ENCODE results near the gene TSHZ2. TPM values are rescaled to one million over a fixed set of nuclear protein-coding genes. Genes with fewer than 3 reads are reported as not detected.

Gene TSHZ2
- total and polyA plus RNA-seq, 9 of the 15 experiments (the other 6 are each of a cell fraction or from before 2014, with no cell fraction given) = 0.03 to 0.20 (median 0.05) TPM; not detected in 4

GRCh38 chr20:53001498-53002301 is 29.5 kb downstream of the TSHZ2 start:
- Histone ChIP-seq H3K9ac (ENCODE audit: insufficient read depth in 1 of 2, low read depth in 2 of 2, low read length in 2 of 2) (no peak overlapping the region), H4K20me1 (replicated peaks; ENCODE audit: control insufficient read depth, insufficient read depth, low read length) (no peaks in the 10 kb centered on the region), H3K4me2 (ENCODE audit: insufficient read depth, low read length) (no peak overlapping the region), H3K9me3 (replicated peaks; ENCODE audit: control insufficient read depth, insufficient read depth, low read depth, low read length) (no peaks in the 10 kb centered on the region), H3K27ac (ENCODE audit: extremely low read depth, low read depth, low read length) (no peak overlapping the region), H3K9me1 (ENCODE audit: control insufficient read depth, insufficient read depth, low read length) (no peaks in the 10 kb centered on the region), H3K27me3 (ENCODE audit: control insufficient read depth in 2 of 2, insufficient read depth in 2 of 2, low read length in 2 of 2) (no peaks in the 10 kb centered on the region), H3K4me3 (no peak overlapping the region), H3K36me3 (ENCODE audit: control insufficient read depth, insufficient read depth, low read length) (no peaks in the 10 kb centered on the region), H3K4me1 (replicated peaks in 1 of 2; ENCODE audit: control insufficient read depth in 2 of 2, insufficient read depth in 2 of 2, low read length in 2 of 2) (no peaks in the 10 kb centered on the region), H3K79me2 (ENCODE audit: control insufficient read depth, insufficient read depth, low read length) (no peaks in the 10 kb centered on the region), H2AFZ (ENCODE audit: low read depth, low read length) (0 out of 2 replicates have a peak overlapping the region, but pooled peaks have one; percentile 8)
- WGBS (ENCODE audit: insufficient coverage, low coverage, missing lambda C conversion rate) = 1% methylated on average over 9 of the region's 9 CpGs
- POLR2A ChIA-PET = interaction anchor here (0.8 kb wide), 1 partner anchor 37 kb away, joined by 3 read pairs; no protein-coding TSS in a partner anchor
- DNase-seq (ENCODE audit: extremely low read depth in 1 of 4, low spot score in 3 of 4) (no peak), ATAC-seq (no peak), FAIRE-seq (no peak)
- intact Hi-C loops (cut with micrococcal nuclease) (no loop called here), in situ Hi-C loops (cut with MboI) (no loop called here)
- no TSS peak for BruUV-seq (replicated peaks)
- TF ChIP-seq ADNP (tag; IDR thresholded peaks at IDR 0.05) (no peak), ZNF668 (CRISPR knock-in tag; IDR thresholded peaks at IDR 0.05) (no peak), CHD1 (IDR thresholded peaks at IDR 0.05; ENCODE audit: low read length) (no peak), BHLHE40 (IDR thresholded peaks at IDR 0.05; ENCODE audit: low read length) (no peak)
- CTCF ChIA-PET (ENCODE audit: low intra/inter-chr PET ratio) = no interaction called here

GRCh38 chr20:53002786-53003185 is 30.6 kb downstream of the TSHZ2 start:
- BruUV-seq (replicated peaks) = no TSS peak
- ChIA-PET CTCF (ENCODE audit: low intra/inter-chr PET ratio) (no interaction called here), POLR2A (interaction anchor here (0.7 kb wide), 1 partner anchor 1383 kb away, joined by 4 read pairs; no protein-coding TSS in a partner anchor)
- H3K27me3 ChIP-seq (ENCODE audit: control insufficient read depth in 2 of 2, insufficient read depth in 2 of 2, low read length in 2 of 2) = no peaks in the 10 kb centered on the region
- H2AFZ ChIP-seq (ENCODE audit: low read depth, low read length) = no peak overlapping the region
- no peak overlapping the region for H3K27ac ChIP-seq (ENCODE audit: extremely low read depth, low read depth, low read length)
- FAIRE-seq (no peak), ATAC-seq (no peak), DNase-seq (ENCODE audit: extremely low read depth in 1 of 4, low spot score in 3 of 4) (no peak)
- WGBS (ENCODE audit: insufficient coverage, low coverage, missing lambda C conversion rate) = 3% methylated on average over 5 of the region's 5 CpGs
- H3K79me2 ChIP-seq (ENCODE audit: control insufficient read depth, insufficient read depth, low read length) = no peaks in the 10 kb centered on the region
- H3K4me1 ChIP-seq (replicated peaks in 1 of 2; ENCODE audit: control insufficient read depth in 2 of 2, insufficient read depth in 2 of 2, low read length in 2 of 2) = no peaks in the 10 kb centered on the region
- TF ChIP-seq NFATC3 (IDR thresholded peaks at IDR 0.05) (no peak), ETV6 (IDR thresholded peaks at IDR 0.05; ENCODE audit: borderline replicate concordance in 1 of 2, low read depth in 2 of 2, low read length in 1 of 2) (no peak), ETV6 (CRISPR knock-in tag; IDR thresholded peaks at IDR 0.05; ENCODE audit: borderline replicate concordance) (no peak), RFX5 (IDR thresholded peaks at IDR 0.05; ENCODE audit: low read depth, low read length) (no peak), NR4A1 (CRISPR knock-in tag; IDR thresholded peaks at IDR 0.05) (no peak), NR4A1 (tag; IDR thresholded peaks at IDR 0.05) (no peak), HNRNPK (IDR thresholded peaks at IDR 0.05; ENCODE audit: low read depth, low read length, poor library complexity, severe bottlenecking) (no peak), BACH1 (tag; IDR thresholded peaks at IDR 0.05) (no peak), TFAM (CRISPR knock-in tag; conservative IDR thresholded peaks at IDR 0.05) (no peak), CBFB (CRISPR knock-in tag; IDR thresholded peaks at IDR 0.05) (no peak), RAD21 (CRISPR knock-in tag; conservative IDR thresholded peaks at IDR 0.05 in 1 of 2, IDR thresholded peaks at IDR 0.05 in 1 of 2) (no peak), SREBF1 (IDR thresholded peaks at IDR 0.05; ENCODE audit: borderline replicate concordance, low read depth, low read length) (no peak)
- no peaks in the 10 kb centered on the region for H3K36me3 ChIP-seq (ENCODE audit: control insufficient read depth, insufficient read depth, low read length)
- H3K9me1 ChIP-seq (ENCODE audit: control insufficient read depth, insufficient read depth, low read length) = no peaks in the 10 kb centered on the region
- H4K20me1 ChIP-seq (replicated peaks; ENCODE audit: control insufficient read depth, insufficient read depth, low read length) = no peaks in the 10 kb centered on the region
- no peak overlapping the region for H3K4me3 ChIP-seq
- in situ Hi-C loops (cut with MboI) (no loop called here), intact Hi-C loops (cut with micrococcal nuclease) (no loop called here)
- no peaks in the 10 kb centered on the region for H3K9me3 ChIP-seq (replicated peaks; ENCODE audit: control insufficient read depth, insufficient read depth, low read depth, low read length)
- no peak overlapping the region for H3K9ac ChIP-seq (ENCODE audit: insufficient read depth in 1 of 2, low read depth in 2 of 2, low read length in 2 of 2)
- no peak overlapping the region for H3K4me2 ChIP-seq (ENCODE audit: insufficient read depth, low read length)
